Lower leg skin (tissue), 4 donors: ENCODE results near the gene C21orf91. TPM values are rescaled to one million over a fixed set of nuclear protein-coding genes. Genes with fewer than 3 reads are reported as not detected.

Experiments used
- DNase-seq, 2 donors: peaks; one replicate each; pipeline ENCODE4 v3.0.0-alpha.2; 2019; ENCODE audit warnings: low spot score in 2 of 2
- H3K4me3 ChIP-seq: fragments of 200-600 bp; sonication (generic); 2 replicates; pipeline ENCODE4 v1.5.1; 2017; ENCODE audit warnings: mild to moderate bottlenecking, low read depth; ENCODE audit not compliant: poor library complexity, severe bottlenecking
- POLR2A ChIP-seq, 2 donors: fragments of 450-650 bp; IDR thresholded peaks; one replicate each; pipeline ENCODE4 v1.6.1; 2016 to 2017; ENCODE audit warnings: antibody characterized with exemption in 2 of 2, mild to moderate bottlenecking in 1 of 2, moderate library complexity in 1 of 2
- WGBS, 2 donors: methylation state at CpG; one replicate each; pipeline ENCODE4 v1.1.5; 2018; 5-methylcytosine and 5-hydroxymethylcytosine counted together
- intact Hi-C: fragments of 100-400 bp; cut with DNase I; formaldehyde crosslinking; loops from one replicate; pipeline ENCODE4 v1.15.0; 2023; ENCODE audit warnings: low total_unique reads
- total RNA-seq, 4 donors: library from RNA; depleted of rRNA; stranded (reverse); fragments of >200 nt; gene quantifications; one replicate each; pipeline ENCODE4 v1.1.0, GENCODE V29; 2016
- TF ChIP-seq, protein P1 (sequence below), 3 donors: fragments of 450-650 bp; IDR thresholded peaks; one replicate each; pipeline ENCODE4 v1.5.1; 2016; ENCODE audit warnings: antibody characterized with exemption in 3 of 3, mild to moderate bottlenecking in 3 of 3, moderate library complexity in 2 of 3

Gene C21orf91
- total RNA-seq, 4 donors from 2014 or later = 14.1 to 24.5 (median 17.2) TPM

DNA sequence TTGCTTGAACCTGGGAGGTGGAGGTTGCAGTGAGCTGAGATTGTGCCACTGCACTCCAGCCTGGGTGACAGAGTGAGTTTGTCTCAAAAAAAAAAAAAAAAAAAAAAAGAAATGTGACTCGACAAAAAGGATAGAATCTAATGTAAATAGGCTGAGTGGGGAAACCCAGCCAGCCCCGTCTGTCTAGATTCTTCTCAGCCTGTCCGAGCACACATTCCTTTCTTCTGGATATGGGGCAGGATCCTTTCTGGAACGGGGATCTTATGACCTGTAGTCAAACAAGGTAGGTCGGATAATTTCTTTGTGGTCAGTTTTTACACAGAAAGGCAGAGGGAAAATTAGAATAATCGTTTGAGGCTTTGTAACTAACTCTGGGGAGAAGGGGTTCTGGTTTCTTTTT, 74.1 kb downstream of the C21orf91 start:
- H3K4me3 ChIP-seq = no peak overlapping the region
- 91 to 93% methylated on average over 6 of the region's 6 CpGs for WGBS, 2 donors
- DNase-seq = no peak
- TF ChIP-seq, protein P1, sequence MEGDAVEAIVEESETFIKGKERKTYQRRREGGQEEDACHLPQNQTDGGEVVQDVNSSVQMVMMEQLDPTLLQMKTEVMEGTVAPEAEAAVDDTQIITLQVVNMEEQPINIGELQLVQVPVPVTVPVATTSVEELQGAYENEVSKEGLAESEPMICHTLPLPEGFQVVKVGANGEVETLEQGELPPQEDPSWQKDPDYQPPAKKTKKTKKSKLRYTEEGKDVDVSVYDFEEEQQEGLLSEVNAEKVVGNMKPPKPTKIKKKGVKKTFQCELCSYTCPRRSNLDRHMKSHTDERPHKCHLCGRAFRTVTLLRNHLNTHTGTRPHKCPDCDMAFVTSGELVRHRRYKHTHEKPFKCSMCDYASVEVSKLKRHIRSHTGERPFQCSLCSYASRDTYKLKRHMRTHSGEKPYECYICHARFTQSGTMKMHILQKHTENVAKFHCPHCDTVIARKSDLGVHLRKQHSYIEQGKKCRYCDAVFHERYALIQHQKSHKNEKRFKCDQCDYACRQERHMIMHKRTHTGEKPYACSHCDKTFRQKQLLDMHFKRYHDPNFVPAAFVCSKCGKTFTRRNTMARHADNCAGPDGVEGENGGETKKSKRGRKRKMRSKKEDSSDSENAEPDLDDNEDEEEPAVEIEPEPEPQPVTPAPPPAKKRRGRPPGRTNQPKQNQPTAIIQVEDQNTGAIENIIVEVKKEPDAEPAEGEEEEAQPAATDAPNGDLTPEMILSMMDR (IDR thresholded peaks at IDR 0.05) = no peak
- TF ChIP-seq POLR2A (IDR thresholded peaks at IDR 0.05) = no peak
- intact Hi-C loops = no loop called here

GRCh38 chr21:17742940-17743592, 76.1 kb downstream of the C21orf91 start:
- intact Hi-C loops = no loop called here

GRCh38 chr21:17742181-17742580, 77.0 kb downstream of the C21orf91 start:
- no peak overlapping the region for H3K4me3 ChIP-seq
- no peak for DNase-seq
- intact Hi-C loops = no loop called here
- TF ChIP-seq, protein P1 (IDR thresholded peaks at IDR 0.05) = no peak
- TF ChIP-seq POLR2A (IDR thresholded peaks at IDR 0.05) = no peak

More at GRCh38 chr21:17742940-17743592, 76.1 kb downstream of the C21orf91 start:
- no peak for TF ChIP-seq POLR2A (IDR thresholded peaks at IDR 0.05)
- TF ChIP-seq, protein P1 (IDR thresholded peaks at IDR 0.05) = no peak
- WGBS, 2 donors = 83 to 89% methylated on average over 2 of the region's 2 CpGs
- H3K4me3 ChIP-seq = no peak overlapping the region
- no peak for DNase-seq

Other genes with a start within 250 kb of the C21orf91 start
- gene BTG3, start 206.5 kb downstream of the C21orf91 start, total RNA-seq = 10 to 100 TPM; 43.0 to 88.3 (median 57.3) TPM